GM12891 (cell line): ENCODE measurements around the gene SYNE2.

ENCODE experiments used
- DNase-seq: peaks from one replicate; pipeline ENCODE4 v3.0.0; 2011; ENCODE audit warnings: low spot score; ENCODE audit not compliant: insufficient read length
- FAIRE-seq: peaks from 2 replicates; lab custom pipeline; 2011; peaks lifted over from hg19 to GRCh38; lab: Jason Lieb, UNC
- PAX5 ChIP-seq: IDR thresholded peaks from 2 replicates; pipeline ENCODE4 v1.6.1; 2011; ENCODE audit warnings: low read length, moderate library complexity, mild to moderate bottlenecking; ENCODE audit not compliant: insufficient read depth, severe bottlenecking
- POLR2A ChIP-seq: IDR thresholded peaks from 2 replicates; pipeline ENCODE4 v1.6.1; 2011; ENCODE audit warnings: low read depth, low read length, control low read depth
- POLR2AphosphoS5 ChIP-seq: IDR thresholded peaks from 2 replicates; pipeline ENCODE4 v1.6.1; 2011; ENCODE audit warnings: low read depth, low read length, control low read depth
- POU2F2 ChIP-seq: IDR thresholded peaks from 2 replicates; pipeline ENCODE4 v1.6.1; 2011; ENCODE audit warnings: low read depth, mild to moderate bottlenecking, control low read depth, low read length, moderate library complexity
- SPI1 ChIP-seq: IDR thresholded peaks from 2 replicates; pipeline ENCODE4 v1.6.1; 2011; ENCODE audit warnings: low read depth, low read length, control low read depth
- TAF1 ChIP-seq: IDR thresholded peaks from 2 replicates; pipeline ENCODE4 v1.6.1; 2011; ENCODE audit warnings: low read depth, low read length, control low read depth

The SYNE2 gene

GRCh38 chr14:64062381-64063115 is 209.7 kb downstream of the SYNE2 start:
- no peak for TF ChIP-seq SPI1
- TF ChIP-seq POLR2AphosphoS5: no peak
- TF ChIP-seq TAF1: no peak
- TF ChIP-seq POLR2A: no peak
- no peak for TF ChIP-seq PAX5
- no peak for TF ChIP-seq POU2F2
- DNase-seq (no peak), FAIRE-seq (no peak)

- TF ChIP-seq PAX5: no peak
- no peak for TF ChIP-seq TAF1
- TF ChIP-seq POLR2AphosphoS5: no peak
- no peak for TF ChIP-seq SPI1
- no peak for TF ChIP-seq POU2F2
- no peak for TF ChIP-seq POLR2A
- no peak for DNase-seq
- no peak for FAIRE-seq
These were observed 211.6 kb downstream of the SYNE2 start for GRCh38 chr14:64064447-64064846.

DNA sequence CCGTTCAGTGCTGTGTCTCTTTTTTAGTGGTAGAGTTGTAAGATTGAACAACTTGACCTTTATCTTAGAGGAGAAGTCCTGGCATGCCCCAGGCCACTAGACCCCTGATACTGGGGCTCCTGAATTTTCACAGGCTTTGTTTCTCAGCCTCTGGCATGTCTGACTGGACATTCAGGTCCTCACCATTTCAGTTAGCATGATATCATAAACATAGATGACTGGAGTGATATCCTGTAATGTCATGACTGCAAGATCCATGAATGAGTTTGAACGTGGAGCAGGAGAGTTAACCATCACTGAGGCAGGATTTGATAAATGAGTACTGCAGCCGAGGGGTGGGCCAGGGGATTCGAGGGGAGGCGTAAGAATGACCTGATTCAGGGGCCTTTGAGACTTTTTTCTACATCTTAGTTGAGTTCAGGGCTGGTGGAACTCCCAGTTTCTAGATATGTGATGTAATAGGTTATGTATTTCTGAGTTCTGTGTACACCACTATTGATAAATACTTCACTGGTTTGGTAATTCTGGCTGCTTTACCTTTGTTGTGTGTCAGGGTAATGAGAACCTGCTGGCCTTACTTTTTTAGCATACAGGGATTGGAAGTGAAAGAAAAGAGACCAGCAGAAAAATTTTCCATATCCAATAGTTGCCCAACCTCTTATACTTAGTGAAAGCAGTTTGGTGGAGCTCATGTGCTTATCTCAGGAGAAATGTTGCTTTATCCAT is 217.0 kb downstream of the SYNE2 start:
- FAIRE-seq: no peak
- no peak for DNase-seq
- TF ChIP-seq PAX5 (no peak), POU2F2 (no peak), POLR2AphosphoS5 (no peak), TAF1 (no peak), POLR2A (no peak), SPI1 (no peak)

DNA sequence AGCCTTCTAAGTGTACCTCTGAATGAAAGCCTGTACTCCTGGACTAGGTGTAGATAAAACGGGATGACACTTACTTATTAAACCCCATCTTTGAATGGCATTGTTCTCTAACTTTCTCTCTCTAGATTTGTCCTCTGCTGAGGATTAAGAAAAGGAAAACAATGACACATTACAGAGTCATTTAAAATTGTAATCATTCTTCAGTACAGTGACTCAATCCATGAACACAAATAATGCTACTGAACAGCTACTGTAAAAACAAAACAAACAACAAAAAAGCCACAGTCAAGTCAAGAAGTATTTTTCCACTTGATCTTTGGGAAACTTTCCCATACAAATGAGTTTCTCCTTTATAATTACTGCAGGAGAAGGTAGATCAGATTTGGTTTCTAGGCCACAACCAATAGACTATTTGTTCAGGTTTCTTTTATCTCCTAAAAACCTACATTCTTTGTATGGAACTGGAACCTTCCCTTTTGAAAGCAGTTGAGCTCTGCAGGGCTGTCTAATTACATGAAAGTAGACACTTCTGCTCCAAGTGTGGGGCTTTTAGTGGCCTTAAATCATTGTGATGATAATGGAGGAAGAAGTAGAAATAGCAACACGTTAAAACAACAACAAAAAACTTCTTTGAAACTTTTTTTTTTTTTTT is 222.3 kb downstream of the SYNE2 start:
- DNase-seq (no peak), FAIRE-seq (no peak)
- TF ChIP-seq SPI1: no peak
- no peak for TF ChIP-seq TAF1

GRCh38 chr14:64075613-64076005 is 222.8 kb downstream of the SYNE2 start:
- FAIRE-seq (no peak), DNase-seq (no peak)
- no peak for TF ChIP-seq SPI1
- TF ChIP-seq POU2F2: no peak
- no peak for TF ChIP-seq POLR2A
- TF ChIP-seq TAF1: no peak
- TF ChIP-seq POLR2AphosphoS5: no peak
- no peak for TF ChIP-seq PAX5

DNA sequence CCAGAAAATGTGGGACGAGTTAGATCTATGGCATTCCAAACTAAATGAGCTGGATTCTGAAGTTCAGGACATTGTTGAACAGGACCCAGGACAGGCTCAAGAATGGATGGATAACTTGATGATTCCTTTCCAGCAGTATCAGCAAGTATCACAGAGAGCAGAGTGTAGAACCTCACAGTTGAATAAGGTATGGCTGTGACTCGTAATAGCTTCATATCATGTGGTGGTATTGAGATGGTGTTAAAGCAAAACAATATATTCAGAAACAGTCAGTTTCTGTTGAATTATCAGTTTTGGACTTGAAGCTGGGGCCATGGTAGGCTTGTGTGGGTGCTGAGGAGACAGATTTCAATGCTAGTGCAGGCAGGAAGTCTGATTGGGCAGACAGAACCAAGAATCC is 227.6 kb downstream of the SYNE2 start:
- DNase-seq (no peak), FAIRE-seq (no peak)
- TF ChIP-seq POLR2A (no peak), PAX5 (no peak), POLR2AphosphoS5 (no peak), TAF1 (no peak), SPI1 (no peak), POU2F2 (no peak)

DNA sequence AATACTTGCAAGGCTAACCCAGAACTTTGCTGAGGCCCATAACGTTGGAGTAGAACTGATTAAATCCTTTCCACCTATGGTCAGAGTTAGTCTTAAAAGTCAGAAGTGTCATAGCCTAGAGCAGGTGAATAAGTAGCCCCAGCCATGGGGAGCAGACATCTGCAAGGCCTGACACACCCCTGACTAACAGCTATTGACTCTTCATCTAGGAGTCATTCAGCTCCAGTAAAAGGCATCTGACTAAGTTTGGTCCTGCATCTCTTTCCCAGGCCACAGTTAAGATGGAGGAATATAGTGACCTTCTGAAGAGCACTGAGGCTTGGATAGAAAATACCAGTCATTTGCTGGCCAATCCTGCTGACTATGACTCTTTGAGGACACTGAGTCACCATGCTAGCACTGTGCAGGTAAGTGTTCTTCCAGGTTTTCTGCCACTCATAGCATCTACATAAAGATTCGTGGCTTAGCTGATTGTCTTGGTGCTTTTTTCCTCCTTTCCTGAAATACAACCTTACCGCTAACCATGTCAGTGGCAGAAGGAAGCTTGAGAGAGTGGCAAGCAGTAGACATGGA is 228.5 kb downstream of the SYNE2 start:
- DNase-seq (no peak), FAIRE-seq (no peak)
- TF ChIP-seq POU2F2 (no peak), PAX5 (no peak), TAF1 (no peak), SPI1 (no peak), POLR2AphosphoS5 (no peak), POLR2A (no peak)

DNA sequence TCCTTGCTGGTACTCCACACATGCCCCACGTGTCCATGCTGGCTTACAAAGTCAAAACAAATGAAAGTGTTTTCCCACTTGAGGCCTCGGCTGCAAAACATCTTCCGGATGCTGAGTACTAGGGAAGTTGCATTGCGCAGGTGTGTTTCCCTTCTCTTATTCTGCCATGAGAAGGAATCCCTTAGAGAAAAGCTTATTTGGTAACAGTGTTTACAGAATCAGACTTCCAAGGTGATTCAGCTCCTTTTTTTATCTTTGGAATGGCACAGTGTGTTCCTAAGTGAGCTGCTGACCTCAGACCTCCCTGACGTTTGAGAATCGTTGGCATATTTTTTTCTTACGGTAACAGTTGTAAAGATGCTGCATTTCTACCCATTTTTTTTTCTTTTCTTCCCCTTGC is 230.0 kb downstream of the SYNE2 start:
- no peak for DNase-seq
- TF ChIP-seq POLR2AphosphoS5: no peak
- peak; percentile 28 for FAIRE-seq

DNA sequence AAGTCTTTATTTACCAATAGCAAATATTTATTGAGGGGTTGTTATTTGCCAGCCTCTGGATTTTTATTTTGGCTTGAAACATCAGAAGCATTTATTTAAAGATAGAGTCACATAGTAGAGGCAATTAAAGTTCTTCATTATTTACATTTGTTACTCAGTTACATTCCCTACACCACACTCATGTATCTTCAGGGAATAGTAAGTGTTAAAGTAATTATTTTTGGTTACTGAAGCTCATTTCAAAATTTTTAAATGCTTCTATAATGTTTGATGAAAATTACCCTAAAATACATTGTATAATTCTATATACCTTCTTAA is 235.8 kb downstream of the SYNE2 start:
- no peak for TF ChIP-seq POLR2AphosphoS5
- DNase-seq (no peak), FAIRE-seq (no peak)
